BLaER1 (cell line): ENCODE data around the gene RAB40AL.
"Not testable (repeated sequence)": the region's sequence is repeated elsewhere in the genome, so short reads cannot be mapped to it uniquely, and the experiment has no call there.

Experiments used
- H3K27ac ChIP-seq: shearing (Covaris generic); formaldehyde crosslinking; 2 replicates; pipeline ENCODE4 v1.8.1; 2022
- H3K27me3 ChIP-seq: shearing (Covaris generic); formaldehyde crosslinking; 2 replicates; pipeline ENCODE4 v1.8.1; 2022
- H3K36me3 ChIP-seq: shearing (Covaris generic); formaldehyde crosslinking; 2 replicates; pipeline ENCODE4 v1.8.1; 2022
- H3K4me1 ChIP-seq: shearing (Covaris generic); formaldehyde crosslinking; 2 replicates; pipeline ENCODE4 v1.8.1; 2022
- H3K4me2 ChIP-seq: shearing (Covaris generic); formaldehyde crosslinking; 2 replicates; pipeline ENCODE4 v1.8.1; 2022
- H3K4me3 ChIP-seq: shearing (Covaris generic); formaldehyde crosslinking; 2 replicates; pipeline ENCODE4 v1.8.1; 2022
- H3K9ac ChIP-seq: shearing (Covaris generic); formaldehyde crosslinking; 2 replicates; pipeline ENCODE4 v1.8.1; 2022
- H3K9me3 ChIP-seq: shearing (Covaris generic); formaldehyde crosslinking; 2 replicates; pipeline ENCODE4 v1.8.1; 2022
- H4K20me1 ChIP-seq: shearing (Covaris generic); formaldehyde crosslinking; 2 replicates; pipeline ENCODE4 v1.8.1; 2022
- Cebpa-rat ChIP-seq: shearing (Covaris generic); IDR thresholded peaks from 2 replicates; pipeline ENCODE4 v1.8.1; 2022

Gene RAB40AL, protein sequence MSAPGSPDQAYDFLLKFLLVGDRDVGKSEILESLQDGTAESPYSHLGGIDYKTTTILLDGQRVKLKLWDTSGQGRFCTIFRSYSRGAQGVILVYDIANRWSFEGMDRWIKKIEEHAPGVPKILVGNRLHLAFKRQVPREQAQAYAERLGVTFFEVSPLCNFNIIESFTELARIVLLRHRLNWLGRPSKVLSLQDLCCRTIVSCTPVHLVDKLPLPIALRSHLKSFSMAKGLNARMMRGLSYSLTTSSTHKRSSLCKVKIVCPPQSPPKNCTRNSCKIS

DNA sequence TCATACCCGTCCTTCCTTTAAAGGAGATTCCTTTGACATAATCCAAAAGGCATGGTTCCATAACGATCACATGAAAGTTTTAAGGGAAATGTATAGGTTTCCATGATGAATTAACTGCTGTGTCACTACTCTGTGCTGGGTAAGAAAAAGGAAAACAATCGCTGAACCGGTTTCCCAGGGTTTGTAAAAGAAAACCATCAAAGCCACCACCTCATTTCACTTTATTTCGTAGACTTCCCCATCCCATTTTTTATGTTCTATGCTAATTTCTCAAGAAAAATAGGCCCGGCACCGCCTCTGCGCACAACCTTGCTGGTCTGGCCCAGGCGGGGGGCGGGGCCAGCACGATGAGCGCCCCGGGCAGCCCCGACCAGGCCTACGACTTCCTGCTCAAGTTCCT lies at the start of gene RAB40AL:
RAB40AL (plus strand) TSS at position 301 of the 400 bp plus-strand sequence; CDS start at position 348, 47 bp downstream.
- H4K20me1 ChIP-seq = not testable (repeated sequence)

DNA sequence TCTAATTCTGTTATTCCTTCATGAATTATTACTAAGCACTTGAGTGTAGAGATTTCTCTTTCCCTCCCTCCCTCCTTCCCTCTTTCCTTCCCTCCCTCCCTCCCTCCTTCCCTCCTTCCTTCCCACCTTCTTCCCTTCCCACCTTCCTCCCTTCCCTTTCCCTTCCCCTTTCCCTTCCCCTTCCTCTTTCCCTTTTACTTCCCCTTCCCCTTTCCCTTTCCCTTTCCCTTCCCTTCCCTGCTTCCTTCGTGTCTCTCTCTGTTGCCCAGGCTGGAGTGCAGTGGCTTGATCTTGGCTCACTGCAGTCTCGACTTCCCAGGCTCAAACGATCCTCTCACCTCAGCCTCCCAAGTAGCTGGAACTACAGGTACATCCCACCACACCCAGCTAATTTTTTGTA lies 49.4 kb upstream of the RAB40AL start:
- Histone ChIP-seq H4K20me1 (no peaks in the 10 kb centered on the region), H3K4me3 (no peak overlapping the region), H3K4me1 (no peaks in the 10 kb centered on the region), H3K9ac (no peak overlapping the region), H3K9me3 (no peaks in the 10 kb centered on the region), H3K27ac (no peak overlapping the region), H3K36me3 (0 out of 2 replicates have a peak, but pooled peaks cover 6% of the 10 kb centered on the region), H3K27me3 (no peaks in the 10 kb centered on the region), H3K4me2 (no peak overlapping the region)
- no peak for TF ChIP-seq Cebpa-rat

More for the DNA sequence above, at the start of gene RAB40AL:
- not testable (repeated sequence) for H3K9ac ChIP-seq, H3K27me3 ChIP-seq, H3K4me2 ChIP-seq, H3K36me3 ChIP-seq, H3K4me3 ChIP-seq, H3K4me1 ChIP-seq, H3K27ac ChIP-seq, H3K9me3 ChIP-seq

DNA sequence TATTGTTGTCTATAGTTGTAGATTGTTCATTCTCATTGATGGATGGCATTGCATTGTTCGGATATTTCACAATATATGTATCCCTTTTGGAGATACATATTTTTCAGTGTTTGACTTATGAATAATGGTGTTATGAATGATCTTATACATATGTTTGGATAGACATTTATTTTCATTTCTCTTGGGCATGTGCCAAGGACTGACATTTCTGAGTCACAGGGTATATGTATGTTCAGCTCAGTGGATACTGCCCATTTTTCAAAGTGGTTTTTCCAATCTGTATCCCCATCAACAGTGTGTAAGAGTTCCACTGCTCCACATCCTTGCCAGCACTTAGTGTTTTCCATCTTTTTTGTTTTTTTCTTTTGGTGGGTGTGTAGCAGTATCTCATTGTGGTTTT lies 45.0 kb upstream of the RAB40AL start:
- H3K27ac ChIP-seq = no peak overlapping the region
- H4K20me1 ChIP-seq = no peaks in the 10 kb centered on the region

DNA sequence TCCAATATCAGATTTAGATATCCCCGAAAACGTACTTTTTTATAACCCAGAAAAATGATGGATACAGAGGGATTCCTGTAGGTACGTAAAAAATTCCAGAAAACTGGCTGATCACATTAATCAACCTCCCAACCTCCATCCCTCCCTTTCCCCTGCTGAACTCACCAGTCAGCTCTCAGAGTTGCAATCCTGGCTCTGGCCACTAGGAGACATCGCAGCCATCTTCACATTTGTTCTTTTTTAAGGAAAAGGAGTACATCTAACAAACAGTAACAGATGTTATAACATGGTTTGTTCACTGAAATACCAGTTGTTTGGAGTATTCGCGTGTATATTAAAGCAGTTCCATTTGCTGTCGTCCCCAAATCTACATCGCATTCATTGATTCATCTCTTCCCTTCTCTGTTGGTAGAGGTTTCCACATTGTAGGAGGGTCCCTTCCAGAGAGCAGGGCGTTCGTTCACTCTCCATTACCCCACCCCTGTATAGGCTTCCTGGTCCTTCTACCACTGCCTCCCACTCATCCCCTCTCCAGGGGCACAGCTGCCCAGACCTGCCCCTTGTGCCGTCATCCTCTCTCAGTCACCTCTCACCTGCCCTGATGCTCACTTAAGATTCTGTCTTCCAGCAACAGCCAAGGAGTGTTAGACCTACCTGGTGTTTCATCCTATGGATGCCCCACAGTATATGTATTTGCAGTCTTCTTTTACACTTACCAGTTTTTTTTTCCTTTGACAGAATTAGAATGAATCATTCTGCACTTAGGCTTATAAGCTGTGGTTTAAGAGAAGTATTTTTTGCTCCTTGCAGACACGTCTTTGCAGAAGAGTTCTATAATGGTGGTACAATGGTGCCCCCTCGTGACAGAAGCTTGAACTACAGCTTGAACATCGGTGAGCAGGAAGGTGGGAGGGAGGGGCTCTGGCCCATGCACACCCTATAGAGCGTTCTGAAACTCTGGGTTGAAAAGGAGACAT lies 36.8 kb upstream of the RAB40AL start:
- no peak overlapping the region for H3K4me3 ChIP-seq
- no peaks in the 10 kb centered on the region for H3K4me1 ChIP-seq
- H3K4me2 ChIP-seq = no peak overlapping the region
- H3K27ac ChIP-seq = no peak overlapping the region
- H3K9ac ChIP-seq = no peak overlapping the region
- H3K27me3 ChIP-seq = no peaks in the 10 kb centered on the region
- no peaks in the 10 kb centered on the region for H4K20me1 ChIP-seq
- H3K36me3 ChIP-seq = 0 out of 2 replicates have a peak, but pooled peaks cover 2% of the 10 kb centered on the region
- 0 out of 2 replicates have a peak, but pooled peaks cover under 1% of the 10 kb centered on the region for H3K9me3 ChIP-seq
- no peak for TF ChIP-seq Cebpa-rat

More for the DNA sequence above, 45.0 kb upstream of the RAB40AL start:
- Histone ChIP-seq H3K27me3 (no peaks in the 10 kb centered on the region), H3K9me3 (no peaks in the 10 kb centered on the region), H3K36me3 (0 out of 2 replicates have a peak, but pooled peaks cover 6% of the 10 kb centered on the region), H3K4me1 (no peaks in the 10 kb centered on the region), H3K4me2 (no peak overlapping the region), H3K9ac (no peak overlapping the region), H3K4me3 (no peak overlapping the region)
- TF ChIP-seq Cebpa-rat = no peak

DNA sequence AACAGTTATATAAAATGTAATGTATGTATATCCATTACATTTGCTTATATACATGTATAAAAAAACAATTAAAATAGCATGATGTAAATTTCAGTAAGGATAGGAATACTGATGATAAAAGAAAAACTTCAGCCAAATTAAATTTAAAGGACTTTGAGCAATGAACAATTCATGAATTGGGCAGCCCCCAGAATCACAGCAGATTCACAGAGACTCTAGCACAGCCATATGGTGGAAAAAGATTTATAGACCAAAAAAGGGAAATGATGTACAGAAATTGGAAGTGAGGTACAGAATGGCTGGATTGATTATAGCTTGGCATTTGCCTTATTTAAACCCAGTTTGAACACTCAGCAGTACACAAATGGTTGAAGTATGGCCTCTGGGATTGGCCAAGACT lies 34.7 kb upstream of the RAB40AL start:
- Histone ChIP-seq H4K20me1 (no peaks in the 10 kb centered on the region), H3K9me3 (0 out of 2 replicates have a peak, but pooled peaks cover 6% of the 10 kb centered on the region), H3K36me3 (peaks cover 13% of the 10 kb centered on the region; the same call in 1 of the 2 replicates), H3K4me1 (no peaks in the 10 kb centered on the region), H3K4me3 (no peak overlapping the region), H3K9ac (no peak overlapping the region), H3K27me3 (no peaks in the 10 kb centered on the region), H3K27ac (no peak overlapping the region), H3K4me2 (no peak overlapping the region)
- no peak for TF ChIP-seq Cebpa-rat

DNA sequence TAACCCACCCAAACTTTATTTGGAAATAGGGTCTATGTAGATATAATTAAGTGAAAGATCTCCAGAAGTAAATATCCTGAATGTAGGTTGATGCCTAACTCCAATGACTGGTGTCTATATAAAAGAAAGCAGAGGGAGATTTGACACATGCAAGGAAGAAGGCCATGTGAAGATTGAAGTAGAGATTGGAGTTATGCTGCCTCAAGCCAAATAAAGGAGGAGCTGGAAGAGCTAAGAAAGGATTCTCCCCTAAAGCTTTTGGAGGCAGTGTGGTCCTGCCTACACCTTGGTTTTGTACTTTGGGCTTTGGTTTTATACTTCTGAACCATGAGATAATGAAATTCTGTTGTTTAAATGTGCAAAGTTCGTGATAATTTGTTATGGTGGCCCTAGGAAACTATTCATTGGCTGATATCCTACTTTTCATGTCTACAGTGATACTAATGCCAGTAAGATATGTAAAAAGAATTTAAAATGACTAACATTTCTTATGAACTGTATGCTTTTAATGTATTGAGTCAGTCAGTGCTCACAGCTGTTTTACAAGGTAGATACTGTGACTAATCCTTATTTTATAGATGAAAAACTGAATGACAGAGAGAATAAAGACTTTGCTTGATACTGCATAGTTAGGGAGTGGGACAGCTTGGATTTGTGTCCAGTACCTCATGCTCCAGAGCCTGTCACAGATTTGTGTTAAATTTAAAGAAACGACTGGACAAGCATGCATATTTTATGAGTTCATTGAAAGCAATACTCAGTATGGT lies 5.9 kb upstream of the RAB40AL start:
- Histone ChIP-seq H3K27me3 (no peaks in the 10 kb centered on the region), H4K20me1 (no peaks in the 10 kb centered on the region), H3K27ac (no peak overlapping the region), H3K36me3 (no peaks in the 10 kb centered on the region), H3K4me2 (no peak overlapping the region), H3K4me3 (no peak overlapping the region), H3K9me3 (no peaks in the 10 kb centered on the region), H3K9ac (no peak overlapping the region), H3K4me1 (no peaks in the 10 kb centered on the region)
- TF ChIP-seq Cebpa-rat = no peak

DNA sequence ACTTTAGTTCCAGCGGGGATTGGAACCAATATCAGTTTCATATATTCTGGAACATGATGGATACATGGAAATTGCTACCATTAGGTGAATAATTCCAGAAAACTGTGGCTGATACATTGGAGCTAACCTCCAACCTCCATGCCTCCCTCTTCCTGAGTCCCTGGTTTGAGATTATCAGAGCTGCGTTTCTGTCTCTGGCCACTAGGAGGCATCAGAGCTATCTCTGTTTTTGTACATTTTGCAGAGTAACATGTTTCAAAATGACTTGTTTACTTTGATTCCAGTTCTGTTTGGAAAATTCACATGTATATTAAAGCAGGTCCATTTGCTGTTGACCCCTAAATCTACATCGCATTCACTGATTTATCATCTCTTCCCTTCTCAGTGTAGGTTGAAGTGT lies 2.4 kb upstream of the RAB40AL start:
- Histone ChIP-seq H3K36me3 (no peaks in the 10 kb centered on the region), H3K4me1 (no peaks in the 10 kb centered on the region), H3K4me3 (no peak overlapping the region), H4K20me1 (no peaks in the 10 kb centered on the region), H3K4me2 (no peak overlapping the region), H3K27me3 (no peaks in the 10 kb centered on the region), H3K27ac (no peak overlapping the region), H3K9me3 (no peaks in the 10 kb centered on the region), H3K9ac (no peak overlapping the region)
- TF ChIP-seq Cebpa-rat = no peak

DNA sequence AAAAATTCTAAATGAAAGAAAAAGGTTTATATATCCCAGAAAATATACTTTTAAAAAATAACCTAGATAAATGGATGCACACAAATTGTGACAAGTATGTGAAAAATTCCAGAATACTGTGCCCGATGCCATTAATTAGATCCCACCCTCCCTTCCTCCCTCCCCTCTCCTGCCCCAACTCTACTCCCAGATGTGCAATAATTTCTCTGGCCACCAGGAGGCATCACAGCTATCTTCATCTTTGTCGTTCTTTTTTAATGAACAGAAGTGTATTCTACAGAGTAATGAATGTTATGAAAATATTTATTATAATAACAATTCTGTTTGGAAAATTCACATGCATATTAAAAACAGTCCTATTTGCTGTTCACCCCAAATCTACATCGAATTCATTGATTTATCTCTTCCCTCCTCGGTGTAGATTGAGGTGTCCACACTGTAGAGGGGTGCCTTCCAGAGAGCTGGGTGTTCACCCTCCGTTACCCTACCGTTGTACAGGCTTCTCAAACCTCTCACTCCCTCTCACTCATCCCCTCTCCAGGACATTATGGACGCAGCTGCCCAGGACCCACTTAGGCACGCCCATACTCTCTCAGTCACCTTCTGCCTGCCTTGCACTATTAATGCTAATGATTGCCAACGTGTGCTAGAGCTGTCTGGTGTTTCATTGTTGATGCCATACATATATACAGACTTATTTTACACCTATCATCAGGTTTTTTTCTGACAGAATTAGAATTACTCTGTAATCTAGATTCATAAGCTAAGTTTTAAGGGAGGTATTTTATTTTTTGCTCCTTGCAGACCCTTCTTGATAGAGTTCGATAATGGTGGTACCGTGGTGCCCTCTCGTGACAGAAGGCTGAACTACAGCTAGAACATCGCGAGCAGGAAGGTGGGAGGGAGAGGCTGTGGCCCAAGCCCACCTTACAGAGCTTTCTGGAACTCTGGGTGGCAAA lies 14.1 kb downstream of the RAB40AL start:
- H3K4me3 ChIP-seq = no peak overlapping the region
- H3K9me3 ChIP-seq = no peaks in the 10 kb centered on the region
- no peak overlapping the region for H3K4me2 ChIP-seq
- no peak overlapping the region for H3K9ac ChIP-seq
- H3K36me3 ChIP-seq = no peaks in the 10 kb centered on the region
- no peaks in the 10 kb centered on the region for H3K27me3 ChIP-seq
- H3K27ac ChIP-seq = no peak overlapping the region
- no peaks in the 10 kb centered on the region for H4K20me1 ChIP-seq
- no peaks in the 10 kb centered on the region for H3K4me1 ChIP-seq
- TF ChIP-seq Cebpa-rat = no peak
